ENCODE data around the gene CDH10. TPM values are rescaled to one million over a fixed set of nuclear protein-coding genes. Genes with fewer than 3 reads are reported as not detected.

CDH10 gene
- polyA plus RNA-seq, 3 donors from 2014 or later = not detected

DNA sequence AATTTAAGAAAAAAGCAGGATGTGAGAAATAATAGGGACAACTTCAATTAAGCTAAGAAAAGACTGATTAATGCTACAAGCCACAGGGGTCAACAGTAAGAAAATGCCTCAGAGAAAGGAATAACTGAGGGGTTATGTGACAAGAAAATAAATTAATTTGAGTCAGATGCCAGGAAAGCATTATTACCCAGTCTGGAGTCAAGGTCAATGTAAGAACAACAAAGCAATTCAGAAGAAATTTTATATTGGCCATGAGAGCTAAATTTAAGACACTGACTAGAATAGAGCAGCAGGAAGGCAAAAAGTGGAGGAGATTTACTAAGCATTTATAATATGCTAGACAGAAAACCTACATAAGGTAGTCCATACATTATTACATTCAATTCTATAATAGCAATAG, 73.5 kb downstream of the CDH10 start:
- Mint-ChIP-seq H3K36me3 (peaks cover 0 to 3% (median 0%) of the 10 kb centered on the region in 3 donors), H3K27ac (no peak overlapping the region), H3K4me3 (no peak overlapping the region), H3K9me3 (peaks cover 19 to 48% (median 22%) of the 10 kb centered on the region in 6 donors), H3K27me3 (ENCODE audit: low read depth in 3 of 3) (peaks cover 0 to 2% (median 0%) of the 10 kb centered on the region in 3 donors), H3K4me1 (no peaks in the 10 kb centered on the region)
- DNase-seq = no peak

DNA sequence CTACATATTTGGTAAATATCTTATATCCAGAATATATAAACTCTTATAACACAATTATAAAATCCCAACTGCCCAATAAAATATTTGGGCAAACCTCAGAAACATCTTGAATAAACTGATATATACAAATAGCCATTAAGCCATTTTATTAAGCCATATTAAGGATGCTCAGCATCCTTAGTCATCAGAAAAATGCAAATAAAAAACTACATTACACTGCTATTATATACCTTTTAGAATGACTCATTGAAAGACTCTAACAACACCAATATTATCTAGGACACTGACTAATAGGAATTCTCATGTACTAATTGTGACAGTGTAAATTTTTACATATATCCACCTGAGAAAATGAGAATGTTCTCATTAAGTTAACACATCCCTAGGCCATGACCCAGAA, 77.8 kb downstream of the CDH10 start:
- Mint-ChIP-seq H3K36me3 (no peaks in the 10 kb centered on the region), H3K27me3 (ENCODE audit: low read depth in 3 of 3) (no peaks in the 10 kb centered on the region), H3K9me3 (peaks cover 11 to 49% (median 20%) of the 10 kb centered on the region in 6 donors), H3K4me1 (no peaks in the 10 kb centered on the region), H3K27ac (no peak overlapping the region), H3K4me3 (no peak overlapping the region)
- no peak for DNase-seq

- H3K27ac Mint-ChIP-seq = no peak overlapping the region
- peaks cover 0 to 2% (median 0%) of the 10 kb centered on the region in 3 donors for H3K27me3 Mint-ChIP-seq (ENCODE audit: low read depth in 3 of 3)
- DNase-seq = no peak
- no peak overlapping the region for H3K4me3 Mint-ChIP-seq
- no peaks in the 10 kb centered on the region for H3K4me1 Mint-ChIP-seq
- no peaks in the 10 kb centered on the region for H3K36me3 Mint-ChIP-seq
- peaks cover 6 to 49% (median 30%) of the 10 kb centered on the region in 6 donors for H3K9me3 Mint-ChIP-seq
Measured at GRCh38 chr5:24555229-24555628, 89.5 kb downstream of the CDH10 start.

- H3K9me3 Mint-ChIP-seq = peaks cover 9 to 36% (median 28%) of the 10 kb centered on the region in 6 donors
- peaks cover 0 to 3% (median 0%) of the 10 kb centered on the region in 3 donors for H3K36me3 Mint-ChIP-seq
- H3K4me3 Mint-ChIP-seq = no peak overlapping the region
- no peak for DNase-seq
- peaks cover 0 to 2% (median 0%) of the 10 kb centered on the region in 3 donors for H3K27me3 Mint-ChIP-seq (ENCODE audit: low read depth in 3 of 3)
- no peak overlapping the region for H3K27ac Mint-ChIP-seq
- no peaks in the 10 kb centered on the region for H3K4me1 Mint-ChIP-seq
Measured at GRCh38 chr5:24547132-24547531, 97.6 kb downstream of the CDH10 start.

GRCh38 chr5:24539613-24540012, 105.2 kb downstream of the CDH10 start:
- H3K4me1 Mint-ChIP-seq = no peaks in the 10 kb centered on the region

DNA sequence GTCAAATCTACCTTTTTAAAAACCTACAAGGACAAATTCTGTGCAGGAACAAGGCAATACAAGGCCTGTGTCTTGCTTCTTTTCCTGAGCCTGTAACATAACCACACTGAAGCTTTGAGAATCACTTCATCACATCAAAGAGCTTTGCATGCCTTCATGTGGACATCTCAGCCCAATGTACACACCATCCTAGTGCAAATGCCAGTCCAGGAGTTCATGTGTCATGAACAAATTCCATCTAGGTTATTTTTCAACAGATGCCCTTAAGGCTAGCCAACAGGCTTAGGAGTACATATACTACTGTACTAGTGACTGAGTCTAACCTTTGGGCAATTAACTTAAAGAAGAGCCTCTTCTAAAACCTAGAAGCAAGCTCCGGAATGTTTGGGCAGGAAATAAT, 106.4 kb downstream of the CDH10 start:
- H3K4me1 Mint-ChIP-seq = no peaks in the 10 kb centered on the region
- DNase-seq = no peak
- no peaks in the 10 kb centered on the region for H3K27me3 Mint-ChIP-seq (ENCODE audit: low read depth in 3 of 3)
- no peaks in the 10 kb centered on the region for H3K36me3 Mint-ChIP-seq
- H3K4me3 Mint-ChIP-seq = no peak overlapping the region
- no peak overlapping the region for H3K27ac Mint-ChIP-seq
- H3K9me3 Mint-ChIP-seq = peaks cover 0 to 31% (median 5%) of the 10 kb centered on the region in 6 donors

More at GRCh38 chr5:24539613-24540012, 105.2 kb downstream of the CDH10 start:
- no peak overlapping the region for H3K4me3 Mint-ChIP-seq
- H3K27me3 Mint-ChIP-seq (ENCODE audit: low read depth in 3 of 3) = no peaks in the 10 kb centered on the region
- H3K36me3 Mint-ChIP-seq = no peaks in the 10 kb centered on the region
- DNase-seq = no peak
- peaks cover 4 to 34% (median 10%) of the 10 kb centered on the region in 6 donors for H3K9me3 Mint-ChIP-seq
- no peak overlapping the region for H3K27ac Mint-ChIP-seq

DNA sequence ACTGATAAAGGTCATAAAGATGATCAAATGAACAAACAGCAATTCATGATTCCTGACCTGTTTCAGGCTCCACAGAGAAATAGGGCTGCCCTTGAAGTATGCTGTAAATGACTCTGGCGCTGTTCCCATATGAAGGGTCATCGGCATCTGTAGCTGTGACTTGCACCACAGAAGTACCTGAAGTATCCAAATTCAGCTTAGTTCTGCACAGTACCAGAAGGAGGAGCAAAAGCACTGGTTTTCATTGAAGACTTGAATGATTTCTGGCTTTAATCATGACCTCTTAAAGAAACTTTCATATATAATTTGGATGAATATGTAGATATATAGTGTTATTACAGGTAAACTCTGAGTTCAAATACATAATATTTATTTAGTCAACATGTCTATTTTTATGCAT, 109.1 kb downstream of the CDH10 start:
- no peaks in the 10 kb centered on the region for H3K27me3 Mint-ChIP-seq (ENCODE audit: low read depth in 3 of 3)
- H3K9me3 Mint-ChIP-seq = peaks cover 0 to 33% (median 8%) of the 10 kb centered on the region in 6 donors
- no peak overlapping the region for H3K27ac Mint-ChIP-seq
- DNase-seq = no peak
- no peaks in the 10 kb centered on the region for H3K4me1 Mint-ChIP-seq
- H3K36me3 Mint-ChIP-seq = no peaks in the 10 kb centered on the region
- H3K4me3 Mint-ChIP-seq = no peak overlapping the region

DNA sequence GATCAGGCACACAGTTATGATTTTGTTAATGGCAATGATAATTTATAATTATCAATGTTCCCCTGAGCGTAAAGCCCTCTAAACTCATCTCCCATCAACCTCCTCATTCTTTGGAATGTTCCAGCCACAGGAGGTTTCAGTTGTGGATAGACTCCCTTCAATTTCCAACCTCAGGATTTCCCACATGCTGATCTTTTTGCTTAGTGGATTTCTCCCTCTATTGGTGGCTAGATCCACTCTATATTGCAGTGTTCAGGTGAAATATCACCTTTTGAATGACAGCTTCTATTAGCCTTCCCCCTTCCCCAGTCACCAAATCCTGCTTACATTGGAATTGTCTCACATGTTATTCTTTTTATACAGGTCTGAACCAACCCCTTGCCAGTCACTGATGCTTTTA, 113.9 kb downstream of the CDH10 start:
- H3K4me1 Mint-ChIP-seq = no peaks in the 10 kb centered on the region
- H3K36me3 Mint-ChIP-seq = no peaks in the 10 kb centered on the region
- H3K27me3 Mint-ChIP-seq (ENCODE audit: low read depth in 3 of 3) = peaks cover 0 to 2% (median 0%) of the 10 kb centered on the region in 3 donors
- no peak overlapping the region for H3K4me3 Mint-ChIP-seq
- H3K9me3 Mint-ChIP-seq = peaks cover 3 to 42% (median 10%) of the 10 kb centered on the region in 6 donors
- DNase-seq = no peak
- H3K27ac Mint-ChIP-seq = no peak overlapping the region

- H3K27me3 Mint-ChIP-seq (ENCODE audit: low read depth in 3 of 3) = peaks cover 0 to 2% (median 0%) of the 10 kb centered on the region in 3 donors
- DNase-seq = no peak
- H3K36me3 Mint-ChIP-seq = no peaks in the 10 kb centered on the region
- H3K27ac Mint-ChIP-seq = no peak overlapping the region
- H3K4me1 Mint-ChIP-seq = no peaks in the 10 kb centered on the region
- peaks cover 3 to 52% (median 19%) of the 10 kb centered on the region in 6 donors for H3K9me3 Mint-ChIP-seq
- H3K4me3 Mint-ChIP-seq = no peak overlapping the region
Measured at GRCh38 chr5:24525414-24525813, 119.4 kb downstream of the CDH10 start.

GRCh38 chr5:24512423-24512822, 132.4 kb downstream of the CDH10 start:
- Mint-ChIP-seq H3K4me3 (no peak overlapping the region), H3K4me1 (no peaks in the 10 kb centered on the region), H3K27ac (no peak overlapping the region), H3K27me3 (ENCODE audit: low read depth in 3 of 3) (peaks cover 0 to 2% (median 0%) of the 10 kb centered on the region in 3 donors), H3K36me3 (no peaks in the 10 kb centered on the region), H3K9me3 (peaks cover 6 to 62% (median 32%) of the 10 kb centered on the region in 6 donors)
- DNase-seq = no peak

GRCh38 chr5:24510523-24510988, 134.2 kb downstream of the CDH10 start:
- Mint-ChIP-seq H3K4me3 (no peak overlapping the region), H3K27ac (no peak overlapping the region), H3K27me3 (ENCODE audit: low read depth in 3 of 3) (peaks cover 0 to 2% (median 0%) of the 10 kb centered on the region in 3 donors), H3K36me3 (no peaks in the 10 kb centered on the region), H3K9me3 (peaks cover 9 to 58% (median 28%) of the 10 kb centered on the region in 6 donors), H3K4me1 (no peaks in the 10 kb centered on the region)
- no peak for DNase-seq

DNA sequence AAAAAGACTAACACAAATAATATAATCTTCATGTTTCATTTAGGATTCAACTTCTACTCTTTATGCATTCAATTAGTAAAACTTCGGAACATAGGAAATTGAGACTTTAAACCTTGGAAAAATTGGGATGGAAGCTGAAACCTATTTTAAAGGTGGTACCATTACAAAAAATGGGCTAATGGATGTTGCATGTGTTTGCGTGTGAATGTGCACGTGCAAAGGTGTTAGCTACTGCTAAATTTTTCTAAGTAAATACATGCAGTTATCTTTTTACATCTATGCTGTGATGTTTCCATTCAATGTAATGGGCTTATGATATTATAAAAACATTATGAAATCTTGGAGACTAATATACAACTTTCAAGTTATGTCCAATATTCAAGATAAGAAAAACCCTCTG, 134.8 kb downstream of the CDH10 start:
- Mint-ChIP-seq H3K9me3 (peaks cover 9 to 53% (median 29%) of the 10 kb centered on the region in 6 donors), H3K27ac (no peak overlapping the region), H3K27me3 (ENCODE audit: low read depth in 3 of 3) (peaks cover 0 to 2% (median 0%) of the 10 kb centered on the region in 3 donors), H3K36me3 (no peaks in the 10 kb centered on the region), H3K4me1 (no peaks in the 10 kb centered on the region), H3K4me3 (no peak overlapping the region)
- no peak for DNase-seq

DNA sequence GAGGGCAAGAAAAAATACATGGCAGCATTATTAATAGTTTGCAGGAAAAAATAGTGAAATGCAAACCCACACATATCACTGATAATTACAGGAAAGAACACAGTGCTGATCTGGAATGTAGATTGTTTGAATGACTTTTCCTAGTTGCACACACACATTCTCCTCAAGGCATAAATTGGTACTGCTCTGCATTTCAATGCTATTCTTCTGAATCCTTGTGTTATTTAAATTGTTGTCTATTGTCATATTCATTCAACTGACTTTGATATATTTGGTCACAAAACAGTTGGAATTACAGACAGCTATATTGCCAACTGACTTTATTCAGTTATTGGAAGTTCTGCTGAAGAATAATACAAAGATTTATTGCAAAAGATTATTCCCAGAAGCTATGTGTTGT, 139.5 kb downstream of the CDH10 start:
- no peak overlapping the region for H3K27ac Mint-ChIP-seq

GRCh38 chr5:24497591-24498157, 147.1 kb downstream of the CDH10 start:
- H3K27me3 Mint-ChIP-seq (ENCODE audit: low read depth in 3 of 3) = peaks cover 0 to 3% (median 2%) of the 10 kb centered on the region in 3 donors
- no peaks in the 10 kb centered on the region for H3K36me3 Mint-ChIP-seq
- no peak overlapping the region for H3K4me3 Mint-ChIP-seq
- peaks cover 9 to 44% (median 23%) of the 10 kb centered on the region in 6 donors for H3K9me3 Mint-ChIP-seq
- H3K4me1 Mint-ChIP-seq = no peaks in the 10 kb centered on the region
- DNase-seq = no peak
- no peak overlapping the region for H3K27ac Mint-ChIP-seq

More for the DNA sequence above, 139.5 kb downstream of the CDH10 start:
- peaks cover 8 to 42% (median 25%) of the 10 kb centered on the region in 6 donors for H3K9me3 Mint-ChIP-seq
- peaks cover 0 to 2% (median 0%) of the 10 kb centered on the region in 3 donors for H3K27me3 Mint-ChIP-seq (ENCODE audit: low read depth in 3 of 3)
- no peak for DNase-seq
- H3K36me3 Mint-ChIP-seq = no peaks in the 10 kb centered on the region
- no peak overlapping the region for H3K4me3 Mint-ChIP-seq
- no peaks in the 10 kb centered on the region for H3K4me1 Mint-ChIP-seq

GRCh38 chr5:24497145-24497544, 147.6 kb downstream of the CDH10 start:
- peaks cover 6 to 40% (median 23%) of the 10 kb centered on the region in 6 donors for H3K9me3 Mint-ChIP-seq
- no peak overlapping the region for H3K27ac Mint-ChIP-seq
- H3K36me3 Mint-ChIP-seq = no peaks in the 10 kb centered on the region

More at GRCh38 chr5:24497145-24497544, 147.6 kb downstream of the CDH10 start:
- Mint-ChIP-seq H3K4me3 (no peak overlapping the region), H3K27me3 (ENCODE audit: low read depth in 3 of 3) (peaks cover 0 to 3% (median under 1%) of the 10 kb centered on the region in 3 donors), H3K4me1 (no peaks in the 10 kb centered on the region)
- no peak for DNase-seq
